HCT116 (cell line): ENCODE measurements around the gene KCNIP4.

Experiments
- CTCF ChIP-seq, 3 experiments: fragments of 200-600 bp in 1 of 3; sonication (generic) in 1 of 3; IDR thresholded peaks in 2 of 3; conservative IDR thresholded peaks in 1 of 3; 2 replicates each; pipeline ENCODE4 v1.5.1; 2012 to 2017; ENCODE audit warnings: low read depth in 2 of 3, low read length in 2 of 3, antibody characterized with exemption in 1 of 3, borderline replicate concordance in 1 of 3, control low read depth in 1 of 3, mild to moderate bottlenecking in 1 of 3, mixed read lengths in 1 of 3, mixed run types in 1 of 3, moderate library complexity in 1 of 3; ENCODE audit not compliant: insufficient read depth in 1 of 3
- EGR1 ChIP-seq: IDR thresholded peaks from 2 replicates; pipeline ENCODE4 v1.6.1; 2012; ENCODE audit warnings: low read depth
- EZH2 ChIP-seq: fragments of 200-600 bp; sonication (generic); IDR thresholded peaks from 2 replicates; pipeline ENCODE4 v1.6.1; 2017; ENCODE audit warnings: antibody characterized with exemption, mixed run types
- EZH2phosphoT487 ChIP-seq: fragments of 200-600 bp; IDR thresholded peaks from 2 replicates; pipeline ENCODE4 v1.6.1; 2018; ENCODE audit warnings: antibody characterized with exemption, borderline replicate concordance
- JUND ChIP-seq: IDR thresholded peaks from 2 replicates; pipeline ENCODE4 v1.6.1; 2012
- MAX ChIP-seq: IDR thresholded peaks from 2 replicates; pipeline ENCODE4 v1.6.1; 2012
- POLR2AphosphoS5 ChIP-seq: IDR thresholded peaks from 2 replicates; pipeline ENCODE4 v1.6.1; 2011; ENCODE audit warnings: mild to moderate bottlenecking, low read depth, low read length, moderate library complexity
- RAD21 ChIP-seq: IDR thresholded peaks from 2 replicates; pipeline ENCODE4 v1.6.1; 2012; ENCODE audit warnings: low read depth, mild to moderate bottlenecking
- REST ChIP-seq: IDR thresholded peaks from 2 replicates; pipeline ENCODE4 v1.6.1; 2012; ENCODE audit warnings: low read depth
- YY1 ChIP-seq: IDR thresholded peaks from 2 replicates; pipeline ENCODE4 v1.6.1; 2011; ENCODE audit warnings: low read length, low read depth, moderate library complexity, mild to moderate bottlenecking; ENCODE audit not compliant: insufficient replicate concordance; ENCODE audit errors: extremely low read depth

- TF ChIP-seq CTCF (IDR thresholded peaks at IDR 0.05 in 2 of 3, conservative IDR thresholded peaks at IDR 0.05 in 1 of 3; ENCODE audit: borderline replicate concordance in 1 of 3, insufficient read depth in 1 of 3, low read depth in 2 of 3, low read length in 2 of 3), result no peak
- no peak for TF ChIP-seq POLR2AphosphoS5
- TF ChIP-seq MAX, result no peak
- TF ChIP-seq RAD21, result no peak
- TF ChIP-seq EZH2, result no peak
- no peak for TF ChIP-seq REST
- no peak for TF ChIP-seq YY1
- TF ChIP-seq EZH2phosphoT487, result no peak
- TF ChIP-seq EGR1, result no peak
- TF ChIP-seq JUND, result no peak
Observed at GRCh38 chr4:21815651-21816377, 132.8 kb downstream of the KCNIP4 start.
